Body of pancreas (tissue), 4 donors: ENCODE results near the gene BRICD5.

Experiments
- CTCF ChIP-seq, 7 experiments: fragments of 450-650 bp in 4 of 7; fragments of 200-600 bp in 3 of 7; sonication (generic) in 3 of 7; IDR thresholded peaks; one replicate each; pipeline ENCODE4 v1.5.1; 2016 to 2019; ENCODE audit warnings: antibody characterized with exemption in 7 of 7
- POLR2A ChIP-seq, 3 donors: fragments of 450-650 bp; IDR thresholded peaks; one replicate each; pipeline ENCODE4 v1.6.1; 2016; ENCODE audit warnings: antibody characterized with exemption in 3 of 3, mild to moderate bottlenecking in 2 of 3

- TF ChIP-seq POLR2A (IDR thresholded peaks at IDR 0.05) (no peak), CTCF (IDR thresholded peaks at IDR 0.05) (no peak)
Observed at GRCh38 chr16:2199095-2199494, 11.6 kb downstream of the BRICD5 start.
